H9 (cell line): ENCODE data around the gene RTN4R. TPM values are rescaled to one million over a fixed set of nuclear protein-coding genes. Genes with fewer than 3 reads are reported as not detected.

Source experiments
- DNase-seq: peaks from one replicate; pipeline ENCODE4 v3.0.0-alpha.2; 2017
- H2AFZ ChIP-seq: one replicate; pipeline ENCODE4 v1.6.1; 2013; ENCODE audit warnings: mild to moderate bottlenecking, low read length, control low read depth, moderate library complexity
- H2AK5ac ChIP-seq: 2 replicates; pipeline ENCODE4 v1.6.1; 2013; ENCODE audit warnings: low read length, control low read depth, mixed read lengths; ENCODE audit not compliant: insufficient read length
- H2BK120ac ChIP-seq: one replicate; pipeline ENCODE4 v1.6.1; 2013; ENCODE audit warnings: low read depth, mild to moderate bottlenecking, low read length, control low read depth, inconsistent platforms; ENCODE audit not compliant: poor library complexity, severe bottlenecking
- H2BK12ac ChIP-seq: 2 replicates; pipeline ENCODE4 v1.6.1; 2013; ENCODE audit warnings: low read length, control low read depth, mixed read lengths, low read depth; ENCODE audit not compliant: insufficient read length
- H2BK15ac ChIP-seq: 2 replicates; pipeline ENCODE4 v1.6.1; 2013; ENCODE audit warnings: low read depth, low read length, control low read depth
- H2BK20ac ChIP-seq: one replicate; pipeline ENCODE4 v1.6.1; 2013; ENCODE audit warnings: low read depth, mild to moderate bottlenecking, low read length, control low read depth, inconsistent platforms; ENCODE audit not compliant: poor library complexity, severe bottlenecking
- H2BK5ac ChIP-seq: 2 replicates; pipeline ENCODE4 v1.6.1; 2013; ENCODE audit warnings: low read length, control low read depth, mixed read lengths; ENCODE audit not compliant: insufficient read length
- H3K14ac ChIP-seq: 2 replicates; pipeline ENCODE4 v1.6.1; 2013; ENCODE audit warnings: low read length, control low read depth; ENCODE audit not compliant: insufficient read depth
- H3K18ac ChIP-seq: 2 replicates; pipeline ENCODE4 v1.6.1; 2013; ENCODE audit warnings: low read depth, mild to moderate bottlenecking, mixed read lengths, low read length, control low read depth; ENCODE audit not compliant: insufficient read length
- H3K23ac ChIP-seq: 2 replicates; pipeline ENCODE4 v1.6.1; 2013; ENCODE audit warnings: low read length, control low read depth, mixed read lengths, low read depth; ENCODE audit not compliant: insufficient read length
- H3K23me2 ChIP-seq: 2 replicates; pipeline ENCODE4 v1.6.1; 2013; ENCODE audit warnings: low read depth, mild to moderate bottlenecking, mixed read lengths, low read length, control low read depth; ENCODE audit not compliant: insufficient read length, poor library complexity, severe bottlenecking
- H3K27ac ChIP-seq: 2 replicates; pipeline ENCODE4 v1.5.1; 2013; ENCODE audit warnings: low read length, control low read depth, mixed read lengths, low read depth; ENCODE audit not compliant: insufficient read length
- H3K27me3 ChIP-seq: 2 replicates; pipeline ENCODE4 v1.6.1; 2013; ENCODE audit warnings: low read length, control low read depth, inconsistent platforms; ENCODE audit not compliant: insufficient read depth
- H3K4ac ChIP-seq: 2 replicates; pipeline ENCODE4 v1.6.1; 2013; ENCODE audit warnings: low read depth, mild to moderate bottlenecking, control low read depth, inconsistent platforms, low read length, moderate library complexity
- H3K4me1 ChIP-seq: 2 replicates; pipeline ENCODE4 v1.6.1; 2013; ENCODE audit warnings: low read length, control low read depth, inconsistent platforms; ENCODE audit not compliant: insufficient read depth
- H3K4me2 ChIP-seq: 2 replicates; pipeline ENCODE4 v1.6.1; 2013; ENCODE audit warnings: low read length, control low read depth, mixed read lengths; ENCODE audit not compliant: insufficient read length, insufficient read depth
- H3K56ac ChIP-seq: 2 replicates; pipeline ENCODE4 v1.6.1; 2013; ENCODE audit warnings: low read depth, mild to moderate bottlenecking, mixed read lengths, low read length, control low read depth; ENCODE audit not compliant: insufficient read length
- H3K79me1 ChIP-seq: 2 replicates; pipeline ENCODE4 v1.6.1; 2013; ENCODE audit warnings: low read depth, mild to moderate bottlenecking, moderate library complexity, low read length, control low read depth, inconsistent platforms; ENCODE audit not compliant: insufficient read depth, poor library complexity, severe bottlenecking
- H3K79me2 ChIP-seq: 2 replicates; pipeline ENCODE4 v1.6.1; 2013; ENCODE audit warnings: low read length, control low read depth, inconsistent platforms; ENCODE audit not compliant: insufficient read depth
- H3K9ac ChIP-seq: 2 replicates; pipeline ENCODE4 v1.6.1; 2013; ENCODE audit warnings: low read length, control low read depth, mixed read lengths; ENCODE audit not compliant: insufficient read length; ENCODE audit errors: extremely low read depth
- H3K9me3 ChIP-seq: one replicate; pipeline ENCODE4 v1.6.1; 2013; ENCODE audit warnings: low read depth, low read length, inconsistent platforms; ENCODE audit not compliant: control insufficient read depth
- H3T11ph ChIP-seq: one replicate; pipeline ENCODE4 v1.6.1; 2013; ENCODE audit warnings: mild to moderate bottlenecking, low read length, control low read depth, inconsistent platforms
- H4K20me1 ChIP-seq: one replicate; pipeline ENCODE4 v1.6.1; 2013; ENCODE audit not compliant: control insufficient read depth, insufficient read length, insufficient read depth
- H4K5ac ChIP-seq: 2 replicates; pipeline ENCODE4 v1.6.1; 2013; ENCODE audit warnings: low read depth, mild to moderate bottlenecking, mixed read lengths, low read length, control low read depth; ENCODE audit not compliant: insufficient read length
- H4K8ac ChIP-seq: replicated peaks from 2 replicates; pipeline ENCODE4 v1.6.1; 2013; ENCODE audit warnings: low read length, control low read depth, mixed read lengths, low read depth; ENCODE audit not compliant: insufficient read length
- H4K91ac ChIP-seq: 2 replicates; pipeline ENCODE4 v1.6.1; 2013; ENCODE audit warnings: low read depth, mild to moderate bottlenecking, moderate library complexity, mixed read lengths, low read length, control low read depth; ENCODE audit not compliant: insufficient read length
- H3K27ac Mint-ChIP-seq, 3 experiments: 2 replicates in 2 of 3; 3 replicates in 1 of 3; pipeline ENCODE4 v1.8.0; 2020 to 2021; ENCODE audit warnings: mixed read lengths in 3 of 3, mild to moderate bottlenecking in 1 of 3, moderate library complexity in 1 of 3
- H3K27me3 Mint-ChIP-seq: 2 replicates; pipeline ENCODE4 v1.8.0; 2021; ENCODE audit warnings: low read depth, mild to moderate bottlenecking, moderate library complexity, mixed read lengths
- H3K36me3 Mint-ChIP-seq, 3 experiments: 2 replicates in 2 of 3; 3 replicates in 1 of 3; pipeline ENCODE4 v1.8.0; 2020 to 2021; ENCODE audit warnings: low read depth in 3 of 3, mixed read lengths in 3 of 3; ENCODE audit not compliant: insufficient read depth in 1 of 3
- H3K4me1 Mint-ChIP-seq, 2 experiments: 2 replicates each; pipeline ENCODE4 v1.8.0; 2020; ENCODE audit warnings: mixed read lengths in 2 of 2
- H3K4me3 Mint-ChIP-seq, 2 experiments: 2 replicates in 1 of 2; 3 replicates in 1 of 2; pipeline ENCODE4 v1.8.0; 2020 to 2021; ENCODE audit warnings: mild to moderate bottlenecking in 2 of 2, mixed read lengths in 2 of 2, moderate library complexity in 1 of 2
- H3K9me3 Mint-ChIP-seq, 2 experiments: 2 replicates in 1 of 2; 3 replicates in 1 of 2; pipeline ENCODE4 v1.8.0; 2020; ENCODE audit warnings: mild to moderate bottlenecking in 2 of 2, mixed read lengths in 2 of 2, moderate library complexity in 1 of 2
- WGBS: extraction: QIAGEN DNeasy Blood & Tissue Kit; methylation state at CpG from one replicate; pipeline ENCODE4 v1.1.7; 2013; ENCODE audit warnings: missing lambda C conversion rate, low lambda C conversion rate, mixed read lengths; ENCODE audit not compliant: insufficient read length; ENCODE audit errors: extremely low coverage; 5-methylcytosine and 5-hydroxymethylcytosine counted together
- total RNA-seq: library from RNA; stranded (reverse); gene quantifications from 2 replicates; pipeline ENCODE4 v1.2.1, GENCODE V29; 2021
- TF ChIP-seq, protein P1 (sequence below): fragments of 200-600 bp; sonication (generic); conservative IDR thresholded peaks from 3 replicates; pipeline ENCODE4 v1.8.0; 2021; ENCODE audit warnings: antibody characterized with exemption, mild to moderate bottlenecking

RTN4R gene
- total RNA-seq, 1 experiment from 2014 or later, result 19.0 TPM

DNA sequence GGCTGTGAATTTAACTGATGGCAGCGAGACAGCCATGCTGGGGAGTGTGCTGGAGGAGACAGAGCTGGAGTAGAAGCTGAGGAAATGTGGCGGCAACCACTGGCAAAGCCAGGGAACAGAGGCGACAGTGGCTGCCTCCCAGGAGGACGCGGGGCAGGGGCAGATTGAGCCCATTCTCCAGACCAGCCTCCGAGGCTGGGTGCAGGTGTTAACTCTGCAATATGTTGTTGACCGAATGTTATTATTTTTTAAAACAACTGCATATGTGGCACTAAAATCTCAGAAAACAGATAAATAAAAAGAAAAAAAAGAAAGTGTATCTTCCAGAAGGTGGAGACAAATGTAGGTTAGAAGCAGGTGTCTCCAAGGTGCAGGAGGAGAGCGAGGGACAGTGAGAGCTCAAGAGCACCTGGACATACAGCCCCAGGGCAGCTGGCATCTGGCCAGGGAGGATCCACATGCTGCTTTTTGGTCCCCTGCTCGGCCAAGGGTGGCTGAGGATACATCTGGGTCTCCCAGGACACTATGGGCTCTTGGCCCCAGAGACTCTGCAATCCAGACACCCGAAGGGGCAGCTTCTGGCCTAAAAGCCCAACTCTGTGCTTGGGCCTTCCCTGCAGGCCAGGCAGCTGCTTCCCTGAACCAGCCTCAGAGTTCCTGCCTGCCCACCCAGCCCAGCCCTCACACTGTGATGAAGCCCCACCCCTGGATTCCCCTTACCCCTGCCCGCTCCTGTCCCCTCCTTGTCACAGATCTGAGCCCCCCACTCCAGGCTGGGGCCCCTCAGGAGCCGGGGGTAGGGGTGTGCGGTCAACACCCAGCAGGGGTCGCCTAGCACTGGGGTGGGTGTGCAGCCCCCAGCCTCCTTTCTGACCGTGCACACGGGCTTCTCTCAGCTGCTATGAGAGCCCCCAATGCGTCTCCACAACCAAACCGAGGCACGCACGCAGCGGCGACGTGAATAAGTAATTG lies 12.9 kb downstream of the RTN4R start:
- H2BK15ac ChIP-seq, result no peak overlapping the region
- H4K91ac ChIP-seq, result no peak overlapping the region
- no peak overlapping the region for H3T11ph ChIP-seq
- no peak overlapping the region; a peak in 1 of 5 replicates for H3K4me3 Mint-ChIP-seq
- no peak overlapping the region for H2BK5ac ChIP-seq
- no peak overlapping the region for H2BK120ac ChIP-seq
- peak overlapping the region in 2 of 3 experiments; percentile 2 to 9; a peak in 1 of 7 replicates for H3K27ac Mint-ChIP-seq
- no peak overlapping the region for H2AK5ac ChIP-seq
- peaks cover 0 to 8% of the 10 kb centered on the region in 2 experiments; a peak in 1 of 4 replicates for H3K4me1 Mint-ChIP-seq
- H4K8ac ChIP-seq, result no peak overlapping the region
- no peak overlapping the region for H3K56ac ChIP-seq
- H3K79me2 ChIP-seq, result no peaks in the 10 kb centered on the region; the same call in 1 of the 2 replicates
- no peaks in the 10 kb centered on the region for H3K23me2 ChIP-seq
- no peaks in the 10 kb centered on the region; the same call in 1 of the 2 replicates for H3K4me1 ChIP-seq
- no peak overlapping the region for H3K4me2 ChIP-seq
- H3K14ac ChIP-seq, result no peak overlapping the region; the same call in 1 of the 2 replicates
- TF ChIP-seq, protein P1, sequence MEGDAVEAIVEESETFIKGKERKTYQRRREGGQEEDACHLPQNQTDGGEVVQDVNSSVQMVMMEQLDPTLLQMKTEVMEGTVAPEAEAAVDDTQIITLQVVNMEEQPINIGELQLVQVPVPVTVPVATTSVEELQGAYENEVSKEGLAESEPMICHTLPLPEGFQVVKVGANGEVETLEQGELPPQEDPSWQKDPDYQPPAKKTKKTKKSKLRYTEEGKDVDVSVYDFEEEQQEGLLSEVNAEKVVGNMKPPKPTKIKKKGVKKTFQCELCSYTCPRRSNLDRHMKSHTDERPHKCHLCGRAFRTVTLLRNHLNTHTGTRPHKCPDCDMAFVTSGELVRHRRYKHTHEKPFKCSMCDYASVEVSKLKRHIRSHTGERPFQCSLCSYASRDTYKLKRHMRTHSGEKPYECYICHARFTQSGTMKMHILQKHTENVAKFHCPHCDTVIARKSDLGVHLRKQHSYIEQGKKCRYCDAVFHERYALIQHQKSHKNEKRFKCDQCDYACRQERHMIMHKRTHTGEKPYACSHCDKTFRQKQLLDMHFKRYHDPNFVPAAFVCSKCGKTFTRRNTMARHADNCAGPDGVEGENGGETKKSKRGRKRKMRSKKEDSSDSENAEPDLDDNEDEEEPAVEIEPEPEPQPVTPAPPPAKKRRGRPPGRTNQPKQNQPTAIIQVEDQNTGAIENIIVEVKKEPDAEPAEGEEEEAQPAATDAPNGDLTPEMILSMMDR, result no peak
- no peak for DNase-seq
- H3K36me3 Mint-ChIP-seq, result no peaks in the 10 kb centered on the region; a peak in 1 of 7 replicates
- no peaks in the 10 kb centered on the region for H3K79me1 ChIP-seq
- no peak overlapping the region for H4K5ac ChIP-seq
- no peaks in the 10 kb centered on the region; a peak in 1 of 5 replicates for H3K9me3 Mint-ChIP-seq
- no peak overlapping the region for H3K4ac ChIP-seq
- no peak overlapping the region for H2BK20ac ChIP-seq
- H3K9me3 ChIP-seq, result no peaks in the 10 kb centered on the region
- no peaks in the 10 kb centered on the region for H3K27me3 ChIP-seq
- no peak overlapping the region for H3K23ac ChIP-seq
- H3K27ac ChIP-seq, result no peak overlapping the region
- H2AFZ ChIP-seq, result no peak overlapping the region
- no peaks in the 10 kb centered on the region for H4K20me1 ChIP-seq
- H3K9ac ChIP-seq, result no peak overlapping the region
- no peak overlapping the region for H3K18ac ChIP-seq
- H2BK12ac ChIP-seq, result no peak overlapping the region
- no peaks in the 10 kb centered on the region for H3K27me3 Mint-ChIP-seq
- no CpG with 5 or more reads among the region's 23 CpGs for WGBS
